Urinary bladder (tissue), 4 donors: ENCODE results near the gene GPR180. TPM values are rescaled to one million over a fixed set of nuclear protein-coding genes. Genes with fewer than 3 reads are reported as not detected.
A peak's percentile ranks its signal among the peaks of the same experiment; 100 is the strongest.

Source experiments
- DNase-seq: peaks from one replicate; pipeline ENCODE4 v3.0.0-alpha.2; 2015; ENCODE audit errors: extremely low spot score
- H3K27ac ChIP-seq: one replicate; pipeline ENCODE4 v1.5.1; 2013; ENCODE audit warnings: low read depth, mild to moderate bottlenecking, moderate library complexity
- H3K36me3 ChIP-seq: one replicate; pipeline ENCODE4 v1.6.1; 2013; ENCODE audit warnings: mild to moderate bottlenecking, moderate library complexity; ENCODE audit not compliant: insufficient read depth
- H3K4me1 ChIP-seq: one replicate; pipeline ENCODE4 v1.6.1; 2013; ENCODE audit warnings: mild to moderate bottlenecking, moderate library complexity; ENCODE audit not compliant: insufficient read depth
- H3K4me3 ChIP-seq: one replicate; pipeline ENCODE4 v1.5.1; 2013; ENCODE audit warnings: low read depth, low read length
- WGBS: extraction: QIAGEN DNeasy Blood & Tissue Kit; methylation state at CpG from one replicate; pipeline ENCODE4 v1.1.7; 2013; 5-methylcytosine and 5-hydroxymethylcytosine counted together
- polyA plus RNA-seq: library from polyadenylated mRNA; stranded (reverse); fragments of 200-250 nt; gene quantifications from one replicate; pipeline ENCODE4 v1.2.3, GENCODE V29; 2013
- total RNA-seq: library from RNA; depleted of rRNA; stranded (reverse); fragments of >200 nt; gene quantifications from one replicate; pipeline ENCODE4 v1.2.3, GENCODE V29; 2014
- donor health status: healthy with polysubstance abuse.
- donor health status: healthy.

GPR180 gene
- total and polyA plus RNA-seq, 2 donors = 2.4 to 21.5 TPM

- H3K4me3 ChIP-seq = no peak overlapping the region
- peaks cover 3% of the 10 kb centered on the region for H3K36me3 ChIP-seq
- no peaks in the 10 kb centered on the region for H3K4me1 ChIP-seq
- no peak overlapping the region for H3K27ac ChIP-seq
- no peak for DNase-seq
- WGBS = 95% methylated on average over 1 of the region's 1 CpG
Measured at GRCh38 chr13:94583926-94584325, 17.7 kb upstream of the GPR180 start.

DNA sequence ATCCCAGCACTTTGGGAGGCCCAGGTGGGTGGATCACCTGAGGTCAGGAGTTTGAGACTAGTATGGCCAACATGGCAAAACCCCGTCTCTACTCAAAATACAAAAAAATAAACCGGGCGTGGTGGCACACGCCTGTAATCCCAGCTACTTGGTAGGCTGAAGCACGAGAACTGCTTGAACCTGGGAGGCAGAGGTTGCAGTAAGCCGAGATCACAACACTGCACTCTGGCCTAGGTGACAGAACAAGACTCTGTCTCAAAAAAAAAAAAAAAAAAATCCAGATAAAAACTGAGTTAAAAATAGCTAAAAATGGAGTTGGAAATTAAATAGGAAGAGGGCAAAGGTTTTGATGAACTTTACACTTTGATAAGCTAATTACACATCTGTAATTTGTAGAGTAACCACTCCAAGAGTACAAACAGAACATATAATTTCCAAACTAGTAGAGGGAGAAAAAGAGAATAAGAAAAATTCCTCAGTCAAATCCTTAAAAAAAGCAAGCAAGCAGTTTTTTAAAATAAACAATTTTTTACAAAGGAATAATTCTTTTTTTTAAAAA, 16.0 kb upstream of the GPR180 start:
- peaks cover 2% of the 10 kb centered on the region for H3K36me3 ChIP-seq
- no peak overlapping the region for H3K4me3 ChIP-seq
- WGBS = 96% methylated on average over 6 of the region's 6 CpGs
- no peak overlapping the region for H3K27ac ChIP-seq
- no peak for DNase-seq
- H3K4me1 ChIP-seq = no peaks in the 10 kb centered on the region

- Histone ChIP-seq H3K27ac (no peak overlapping the region), H3K4me1 (no peaks in the 10 kb centered on the region), H3K36me3 (peaks cover 4% of the 10 kb centered on the region), H3K4me3 (no peak overlapping the region)
- DNase-seq = no peak
- WGBS = 90% methylated on average over 7 of the region's 7 CpGs
Measured at GRCh38 chr13:94586371-94586770, 15.3 kb upstream of the GPR180 start.

DNA sequence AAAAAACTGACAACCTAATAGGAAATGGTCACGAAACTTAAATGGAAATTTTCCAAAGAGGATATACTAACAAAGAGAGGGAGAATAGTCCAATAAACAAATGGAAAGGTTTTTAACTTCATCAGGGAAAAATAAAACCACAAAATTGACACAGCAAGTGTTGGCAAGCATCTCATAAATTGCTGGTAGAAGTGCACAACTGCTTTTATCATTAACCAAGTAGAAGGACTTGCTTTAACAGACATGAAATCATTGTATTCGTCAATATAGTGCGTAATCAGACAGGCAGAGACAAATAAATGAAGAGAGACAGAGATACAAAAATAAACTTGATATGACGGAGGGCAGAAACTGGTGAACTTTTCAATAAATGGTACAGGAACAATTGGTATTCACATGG, 13.1 kb upstream of the GPR180 start:
- no peak overlapping the region for H3K4me3 ChIP-seq
- H3K4me1 ChIP-seq = no peaks in the 10 kb centered on the region
- DNase-seq = no peak
- peaks cover 4% of the 10 kb centered on the region for H3K36me3 ChIP-seq
- no peak overlapping the region for H3K27ac ChIP-seq
- 91% methylated on average over 4 of the region's 4 CpGs for WGBS

DNA sequence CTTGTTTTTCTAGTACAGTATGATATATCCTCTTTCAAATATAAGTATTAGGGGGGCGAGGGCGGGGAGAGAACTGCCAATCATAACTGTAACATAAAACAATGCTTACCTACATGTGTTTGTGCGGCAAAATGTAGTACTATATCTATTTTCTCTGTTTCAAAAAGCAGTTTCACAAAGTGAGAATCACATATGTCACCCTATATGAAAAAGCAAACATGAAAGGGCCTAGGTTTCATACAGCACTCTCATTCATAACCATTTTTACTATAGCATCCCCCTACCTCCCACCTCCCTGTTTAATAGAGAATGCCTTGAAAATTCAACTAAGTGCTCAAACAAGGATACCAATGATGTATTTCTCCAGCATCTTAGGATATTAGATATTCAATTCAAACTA, 10.9 kb upstream of the GPR180 start:
- 93% methylated on average over 3 of the region's 3 CpGs for WGBS
- no peak overlapping the region for H3K4me3 ChIP-seq
- DNase-seq = no peak
- peaks cover 4% of the 10 kb centered on the region for H3K36me3 ChIP-seq
- no peak overlapping the region for H3K27ac ChIP-seq
- peaks cover 1% of the 10 kb centered on the region for H3K4me1 ChIP-seq

- WGBS = 7% methylated on average over 16 of the region's 16 CpGs
Measured at GRCh38 chr13:94595001-94595949, 6.4 kb upstream of the GPR180 start.

DNA sequence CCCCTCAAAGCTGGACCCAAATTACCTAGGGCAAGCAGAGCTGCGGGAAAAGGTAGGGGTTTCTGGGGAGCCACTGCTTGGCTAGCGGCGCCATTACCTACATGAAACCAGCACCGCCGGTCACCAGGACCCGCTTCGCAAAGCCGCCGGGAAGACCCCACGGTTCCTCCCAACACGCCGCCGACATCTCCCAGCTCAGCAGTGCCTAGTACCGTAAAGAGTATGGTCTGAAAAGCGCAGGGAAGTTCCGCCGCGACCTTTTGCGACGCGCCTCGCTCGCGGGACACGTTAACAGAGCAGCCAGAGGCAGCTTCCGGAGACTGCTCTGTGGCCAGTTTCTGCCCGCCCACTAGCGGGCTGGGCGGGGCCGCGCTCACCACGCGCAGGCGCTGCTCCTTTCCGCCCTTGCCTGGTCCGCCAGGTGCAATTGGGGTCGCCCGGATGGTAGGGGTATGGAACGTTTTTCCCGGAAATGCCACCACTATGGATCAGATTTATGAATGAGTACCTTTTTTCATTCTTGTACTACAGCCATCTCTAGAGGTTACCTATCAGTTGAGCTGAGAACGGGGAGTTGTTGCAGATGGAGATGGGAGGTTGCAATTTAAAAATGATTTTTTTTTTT, 5.6 kb upstream of the GPR180 start, which contains the start of gene TGDS:
TGDS (minus strand) TSS at position 203 of the 625 bp plus-strand sequence; CDS start at position 187, 16 bp downstream.
- H3K27ac ChIP-seq = peak within 1 kb of the TSS; percentile 14
- peaks cover 1% of the 10 kb centered on the region for H3K4me1 ChIP-seq
- under 1% methylated on average over 41 of the region's 41 CpGs for WGBS
- H3K36me3 ChIP-seq = no peaks in the 10 kb centered on the region
- peak within 1 kb of the TSS; percentile 78 for H3K4me3 ChIP-seq
- peak; percentile 85 for DNase-seq

More at GRCh38 chr13:94595001-94595949, 6.4 kb upstream of the GPR180 start:
- Histone ChIP-seq H3K4me3 (peak overlapping the region; percentile 78), H3K27ac (peak overlapping the region; percentile 14), H3K4me1 (peaks cover 1% of the 10 kb centered on the region), H3K36me3 (peaks cover 4% of the 10 kb centered on the region)
- DNase-seq = no peak

DNA sequence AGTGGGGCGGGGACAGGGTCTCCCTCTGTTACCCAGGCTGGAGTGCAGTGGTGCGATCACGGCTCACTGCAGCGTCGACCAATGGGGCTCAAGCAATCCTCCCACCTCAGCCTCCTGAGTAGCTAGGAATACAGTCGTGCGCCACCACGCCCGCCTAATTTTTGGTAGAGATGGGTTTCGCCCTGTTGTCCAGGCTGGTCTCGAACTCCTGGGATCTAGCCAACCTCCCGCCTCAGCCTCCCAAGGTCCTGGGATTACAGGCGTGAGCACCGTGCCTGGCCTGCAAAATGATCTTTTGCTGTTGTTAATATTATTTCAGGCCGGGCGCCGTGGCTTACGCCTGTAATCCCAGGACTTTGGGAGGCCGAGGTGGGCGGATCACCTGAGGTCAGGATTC, 5.1 kb upstream of the GPR180 start:
- no peaks in the 10 kb centered on the region for H3K36me3 ChIP-seq
- H3K4me1 ChIP-seq = peaks cover 1% of the 10 kb centered on the region
- 73% methylated on average over 20 of the region's 20 CpGs for WGBS
- H3K27ac ChIP-seq = no peak overlapping the region
- peak overlapping the region; percentile 78 for H3K4me3 ChIP-seq
- DNase-seq = no peak

GRCh38 chr13:94598281-94598680, 3.4 kb upstream of the GPR180 start:
- 95% methylated on average over 3 of the region's 3 CpGs for WGBS
- DNase-seq = no peak

GRCh38 chr13:94599877-94600276, 1.8 kb upstream of the GPR180 start:
- no peak overlapping the region for H3K4me3 ChIP-seq
- 96% methylated on average over 3 of the region's 3 CpGs for WGBS
- no peaks in the 10 kb centered on the region for H3K4me1 ChIP-seq
- DNase-seq = no peak
- H3K36me3 ChIP-seq = no peaks in the 10 kb centered on the region
- no peak overlapping the region for H3K27ac ChIP-seq

More at GRCh38 chr13:94598281-94598680, 3.4 kb upstream of the GPR180 start:
- Histone ChIP-seq H3K27ac (no peak overlapping the region), H3K4me1 (peaks cover 1% of the 10 kb centered on the region), H3K4me3 (no peak overlapping the region), H3K36me3 (no peaks in the 10 kb centered on the region)

DNA sequence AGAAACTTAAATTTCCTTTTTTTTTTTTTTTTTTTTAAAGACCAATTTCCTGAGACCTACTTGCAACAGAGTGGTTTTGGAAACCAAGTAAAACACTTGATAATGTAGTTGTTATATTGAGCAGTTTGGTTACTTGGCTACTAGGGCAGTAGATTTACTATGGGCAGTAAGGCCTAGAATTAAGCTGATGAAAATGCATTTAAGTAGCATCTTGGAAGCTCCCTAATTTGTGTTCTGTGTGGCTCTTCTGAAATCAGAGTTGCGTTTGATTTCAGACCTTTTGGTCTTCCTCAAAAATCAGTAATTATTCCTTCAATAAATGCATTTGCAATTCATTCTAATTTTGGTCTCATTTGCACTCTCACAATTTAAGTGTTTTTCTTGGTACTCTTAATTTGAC, 810 bp downstream of the GPR180 start:
- no peaks in the 10 kb centered on the region for H3K4me1 ChIP-seq
- H3K36me3 ChIP-seq = no peaks in the 10 kb centered on the region
- WGBS = 32% methylated on average over 1 of the region's 1 CpG
- no peak for DNase-seq
- no peak overlapping the region for H3K27ac ChIP-seq
- H3K4me3 ChIP-seq = peak overlapping the region; percentile 68

GRCh38 chr13:94607056-94607455, 5.4 kb downstream of the GPR180 start:
- DNase-seq = no peak
- H3K4me3 ChIP-seq = no peak overlapping the region
- no peaks in the 10 kb centered on the region for H3K36me3 ChIP-seq
- WGBS = 84% methylated on average over 4 of the region's 4 CpGs
- H3K27ac ChIP-seq = no peak overlapping the region
- H3K4me1 ChIP-seq = no peaks in the 10 kb centered on the region

GRCh38 chr13:94607939-94608338, 6.3 kb downstream of the GPR180 start:
- WGBS = 76% methylated on average over 3 of the region's 3 CpGs
- Histone ChIP-seq H3K36me3 (no peaks in the 10 kb centered on the region), H3K4me1 (no peaks in the 10 kb centered on the region), H3K4me3 (no peak overlapping the region), H3K27ac (no peak overlapping the region)
- DNase-seq = no peak
